ENCODE results near the gene NKAIN4.

NKAIN4 gene

GRCh38 chr20:63208346-63208909 lies 45.8 kb downstream of the NKAIN4 start:
- Histone ChIP-seq H3K9me3 (replicated peaks; ENCODE audit: insufficient read depth, low read length) (no peaks in the 10 kb centered on the region), H3K27me3 (replicated peaks; ENCODE audit: insufficient read depth, low read length) (no peaks in the 10 kb centered on the region), H4K20me1 (ENCODE audit: insufficient read depth, low read length) (peaks cover 21% of the 10 kb centered on the region), H3F3A (ENCODE audit: insufficient read depth, low read length) (no peaks in the 10 kb centered on the region), H3K9ac (ENCODE audit: low read length) (no peak overlapping the region), H3K36me3 (replicated peaks; ENCODE audit: insufficient read depth, low read length) (peaks cover 17% of the 10 kb centered on the region), H3K27ac (ENCODE audit: low read length) (no peak overlapping the region), H2AFZ (ENCODE audit: low read length) (no peak overlapping the region), H3K79me2 (ENCODE audit: low read length) (peaks cover 96% of the 10 kb centered on the region), H3K9me2 (replicated peaks; ENCODE audit: insufficient read depth, low read length) (no peaks in the 10 kb centered on the region), H3K4me3 (ENCODE audit: low read length) (no peak overlapping the region), H3K4me2 (ENCODE audit: low read depth, low read length) (no peak overlapping the region), H3K4me1 (ENCODE audit: low read length) (no peaks in the 10 kb centered on the region)
- no peak for TF ChIP-seq CTCF (IDR thresholded peaks at IDR 0.05; ENCODE audit: low read length)
- no peak for DNase-seq

GRCh38 chr20:63206878-63207277 lies 47.4 kb downstream of the NKAIN4 start:
- Histone ChIP-seq H2AFZ (ENCODE audit: low read length) (no peak overlapping the region), H3K27me3 (replicated peaks; ENCODE audit: insufficient read depth, low read length) (no peaks in the 10 kb centered on the region), H3K4me3 (ENCODE audit: low read length) (no peak overlapping the region), H3K9me2 (replicated peaks; ENCODE audit: insufficient read depth, low read length) (no peaks in the 10 kb centered on the region), H3K9ac (ENCODE audit: low read length) (no peak overlapping the region), H3K36me3 (replicated peaks; ENCODE audit: insufficient read depth, low read length) (peaks cover 12% of the 10 kb centered on the region), H3F3A (ENCODE audit: insufficient read depth, low read length) (no peaks in the 10 kb centered on the region), H3K27ac (ENCODE audit: low read length) (no peak overlapping the region), H4K20me1 (ENCODE audit: insufficient read depth, low read length) (peaks cover 15% of the 10 kb centered on the region), H3K4me1 (ENCODE audit: low read length) (no peaks in the 10 kb centered on the region), H3K9me3 (replicated peaks; ENCODE audit: insufficient read depth, low read length) (no peaks in the 10 kb centered on the region), H3K79me2 (ENCODE audit: low read length) (peaks cover 96% of the 10 kb centered on the region), H3K4me2 (ENCODE audit: low read depth, low read length) (no peak overlapping the region)
- DNase-seq, result no peak
- no peak for TF ChIP-seq CTCF (IDR thresholded peaks at IDR 0.05; ENCODE audit: low read length)
- TF ChIP-seq EZH2 (optimal IDR thresholded peaks at IDR 0.05; ENCODE audit: low read depth, low read length), result no peak

GRCh38 chr20:63205896-63206295 lies 48.4 kb downstream of the NKAIN4 start:
- H3K9me2 ChIP-seq (replicated peaks; ENCODE audit: insufficient read depth, low read length), result no peaks in the 10 kb centered on the region
- peaks cover 20% of the 10 kb centered on the region for H4K20me1 ChIP-seq (ENCODE audit: insufficient read depth, low read length)
- peaks cover 17% of the 10 kb centered on the region for H3K36me3 ChIP-seq (replicated peaks; ENCODE audit: insufficient read depth, low read length)
- no peaks in the 10 kb centered on the region for H3K9me3 ChIP-seq (replicated peaks; ENCODE audit: insufficient read depth, low read length)
- H3K27ac ChIP-seq (ENCODE audit: low read length), result no peak overlapping the region
- H3K4me1 ChIP-seq (ENCODE audit: low read length), result no peaks in the 10 kb centered on the region
- H3K27me3 ChIP-seq (replicated peaks; ENCODE audit: insufficient read depth, low read length), result no peaks in the 10 kb centered on the region
- no peak overlapping the region for H2AFZ ChIP-seq (ENCODE audit: low read length)
- no peak overlapping the region for H3K9ac ChIP-seq (ENCODE audit: low read length)
- peaks cover 96% of the 10 kb centered on the region for H3K79me2 ChIP-seq (ENCODE audit: low read length)
- TF ChIP-seq CTCF (IDR thresholded peaks at IDR 0.05; ENCODE audit: low read length) (no peak), EZH2phosphoT487 (IDR thresholded peaks at IDR 0.05; ENCODE audit: low read length) (no peak), EZH2 (optimal IDR thresholded peaks at IDR 0.05; ENCODE audit: low read depth, low read length) (no peak)
- no peaks in the 10 kb centered on the region for H3F3A ChIP-seq (ENCODE audit: insufficient read depth, low read length)
- no peak overlapping the region for H3K4me2 ChIP-seq (ENCODE audit: low read depth, low read length)
- no peak overlapping the region for H3K4me3 ChIP-seq (ENCODE audit: low read length)
- DNase-seq, result no peak
